Panc1 (cell line): ENCODE measurements around the gene MCU. TPM values are rescaled to one million over a fixed set of nuclear protein-coding genes. Genes with fewer than 3 reads are reported as not detected.

Source experiments
- ATAC-seq: fragments of 200-7000 bp; cut with Tn5 transposase; 2 replicates; pipeline ENCODE4 v1.9.1; 2020; ENCODE audit warnings: mild to moderate bottlenecking, moderate library complexity
- BruUV-seq: library from RNA; stranded (reverse); fragments of 400-500 nt; replicated peaks from 2 replicates; lab custom pipeline; 2021; lab: Mats Ljungman, UMichigan
- CTCF ChIA-PET: fragments of 300-600 bp; sonication (Branson Sonifier 250); formaldehyde crosslinking; loops from one replicate; lab custom pipeline; 2022; ENCODE audit warnings: antibody characterized with exemption; lab: Charles Lee
- POLR2A ChIA-PET: fragments of 300-600 bp; sonication (Branson Sonifier 250); formaldehyde crosslinking; loops from one replicate; lab custom pipeline; 2022; ENCODE audit warnings: antibody characterized with exemption; lab: Charles Lee
- DNase-seq: peaks from one replicate; pipeline ENCODE4 v3.0.0-alpha.2; 2010; ENCODE audit warnings: low read depth, low spot score
- H3K27ac ChIP-seq: 2 replicates; pipeline ENCODE4 v1.5.1; 2011; ENCODE audit warnings: mild to moderate bottlenecking, low read length, inconsistent platforms
- H3K27me3 ChIP-seq: fragments of 200-500 bp; sonication (Bioruptor generic); 2 replicates; pipeline ENCODE4 v1.6.0; 2014; ENCODE audit warnings: low read length, inconsistent platforms; ENCODE audit not compliant: control insufficient read depth, insufficient read depth
- H3K36me3 ChIP-seq: fragments of 200-500 bp; sonication (Bioruptor generic); 2 replicates; pipeline ENCODE4 v1.5.1; 2014; ENCODE audit warnings: inconsistent platforms, mild to moderate bottlenecking, low read length, moderate library complexity; ENCODE audit not compliant: control insufficient read depth, insufficient read depth
- H3K4me1 ChIP-seq: 2 replicates; pipeline ENCODE4 v1.5.1; 2011; ENCODE audit warnings: inconsistent platforms, mild to moderate bottlenecking, low read length, moderate library complexity; ENCODE audit not compliant: control insufficient read depth, insufficient read depth
- H3K4me3 ChIP-seq, 2 experiments: 2 replicates each; pipeline ENCODE4 v1.5.1; 2011 to 2012; ENCODE audit warnings: low read depth in 2 of 2, low read length in 2 of 2, mild to moderate bottlenecking in 2 of 2, inconsistent platforms in 1 of 2, moderate library complexity in 1 of 2
- H3K9me3 ChIP-seq: fragments of 200-500 bp; sonication (Bioruptor generic); 2 replicates; pipeline ENCODE4 v1.5.1; 2014; ENCODE audit warnings: low read depth, mild to moderate bottlenecking, inconsistent platforms, low read length, moderate library complexity; ENCODE audit not compliant: control insufficient read depth, insufficient read depth
- CTCF ChIP-seq: fragments of 450-650 bp; IDR thresholded peaks from 2 replicates; pipeline ENCODE4 v1.5.1; 2017; ENCODE audit warnings: mild to moderate bottlenecking
- POLR2AphosphoS5 ChIP-seq: IDR thresholded peaks from 2 replicates; pipeline ENCODE4 v1.6.1; 2012; ENCODE audit warnings: mild to moderate bottlenecking, low read depth, low read length, moderate library complexity
- REST ChIP-seq, 2 experiments: IDR thresholded peaks; 2 replicates each; pipeline ENCODE4 v1.6.1; 2011 to 2012; ENCODE audit warnings: low read depth in 2 of 2, control low read depth in 1 of 2, low read length in 1 of 2, mild to moderate bottlenecking in 1 of 2, moderate library complexity in 1 of 2; ENCODE audit not compliant: insufficient read depth in 1 of 2
- SIN3A ChIP-seq: IDR thresholded peaks from 2 replicates; pipeline ENCODE4 v1.6.1; 2012; ENCODE audit warnings: low read depth, mild to moderate bottlenecking, low read length, moderate library complexity, borderline replicate concordance; ENCODE audit not compliant: insufficient read depth
- TCF7L2 ChIP-seq: IDR thresholded peaks from 2 replicates; pipeline ENCODE4 v1.6.1; 2011; ENCODE audit warnings: mild to moderate bottlenecking, low read depth, low read length, inconsistent platforms
- in situ Hi-C: cut with HindIII; loops from 2 replicates; pipeline ENCODE4 v1.10.0; 2016; ENCODE audit warnings: low sequenced_read_pairs, low pct_unique_long_range_greater_than_20kb
- intact Hi-C: fragments of 100-400 bp; cut with micrococcal nuclease; formaldehyde crosslinking; loops from one replicate; pipeline ENCODE4 v1.10.0; 2022; ENCODE audit not compliant: unreplicated experiment
- total RNA-seq: library from RNA; stranded (reverse); gene quantifications from one replicate; pipeline ENCODE4 v1.2.1, GENCODE V29; 2021; ENCODE audit not compliant: unreplicated experiment

Gene MCU
- total RNA-seq, 1 experiment from 2014 or later, result 31.6 TPM

DNA sequence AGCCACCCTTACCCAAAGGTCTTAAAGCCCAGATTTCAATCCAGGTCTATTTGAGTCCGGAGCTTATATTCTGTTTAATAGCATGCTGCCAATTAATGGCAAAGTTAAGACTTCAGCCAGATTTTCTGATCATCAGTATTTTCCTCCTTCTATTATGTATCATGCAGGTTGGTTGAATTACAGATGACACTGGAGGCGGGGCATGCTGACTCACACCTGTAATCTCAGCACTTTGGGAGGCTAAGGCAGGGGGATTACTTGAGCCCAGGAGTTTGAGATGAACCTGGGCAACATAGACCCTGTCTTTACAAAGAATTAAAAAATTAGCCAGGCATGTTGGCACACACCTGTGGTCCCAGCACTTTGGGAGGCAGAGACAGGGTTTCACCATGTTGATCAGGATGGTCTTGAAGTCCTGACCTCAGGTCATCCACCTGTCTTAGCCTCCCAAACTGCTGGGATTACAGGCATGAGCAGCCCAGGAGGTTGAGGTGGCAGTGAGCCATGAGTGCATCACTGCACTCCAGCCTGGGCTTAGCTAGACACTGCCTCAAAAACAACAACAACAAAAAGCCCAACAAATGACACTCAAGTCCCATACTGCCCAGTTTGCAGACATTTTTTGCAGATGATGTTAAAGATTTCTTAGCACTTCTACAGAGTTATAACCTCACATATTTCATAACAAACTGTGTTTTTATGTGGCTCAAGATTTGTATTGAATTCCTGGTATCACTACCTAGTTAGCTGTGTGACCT lies 62.5 kb downstream of the MCU start:
- POLR2A ChIA-PET, result no interaction called here
- Histone ChIP-seq H3K9me3 (no peaks in the 10 kb centered on the region), H3K27me3 (no peaks in the 10 kb centered on the region), H3K27ac (no peak overlapping the region), H3K4me3 (no peak overlapping the region), H3K4me1 (no peaks in the 10 kb centered on the region), H3K36me3 (no peaks in the 10 kb centered on the region)
- CTCF ChIA-PET, result interaction anchor here (0.8 kb wide), 1 partner anchor 10 kb away, joined by 3 read pairs; no protein-coding TSS in a partner anchor
- BruUV-seq, result no TSS peak
- intact Hi-C loops, result no loop called here
- TF ChIP-seq REST (IDR thresholded peaks at IDR 0.05; ENCODE audit: insufficient read depth in 1 of 2, low read depth in 2 of 2, low read length in 1 of 2) (no peak), CTCF (no peak), POLR2AphosphoS5 (no peak)
- no peak for ATAC-seq
- in situ Hi-C loops, result no loop called here
- no peak for DNase-seq

- H3K36me3 ChIP-seq, result no peaks in the 10 kb centered on the region
- CTCF ChIA-PET, result no interaction called here
- no peak for ATAC-seq
- TF ChIP-seq REST (IDR thresholded peaks at IDR 0.05; ENCODE audit: insufficient read depth in 1 of 2, low read depth in 2 of 2, low read length in 1 of 2), result no peak
- TF ChIP-seq TCF7L2, result no peak
- TF ChIP-seq CTCF, result no peak
- TF ChIP-seq SIN3A, result no peak
- TF ChIP-seq POLR2AphosphoS5, result no peak
- no peaks in the 10 kb centered on the region for H3K9me3 ChIP-seq
- in situ Hi-C loops (no loop called here), intact Hi-C loops (no loop called here)
- POLR2A ChIA-PET, result interaction anchor here (0.6 kb wide), 1 partner anchor 503 kb away, joined by 6 read pairs; no protein-coding TSS in a partner anchor
- no peaks in the 10 kb centered on the region for H3K27me3 ChIP-seq
- no peak overlapping the region for H3K4me3 ChIP-seq
- H3K4me1 ChIP-seq, result no peaks in the 10 kb centered on the region
- no TSS peak for BruUV-seq
- DNase-seq, result no peak
- no peak overlapping the region for H3K27ac ChIP-seq
Measured at GRCh38 chr10:72756674-72757385, 64.9 kb downstream of the MCU start.
